ENCODE measurements around the gene PAPOLG. TPM values are rescaled to one million over a fixed set of nuclear protein-coding genes. Genes with fewer than 3 reads are reported as not detected.
A peak's percentile ranks its signal among the peaks of the same experiment; 100 is the strongest.

Gene PAPOLG
- total RNA-seq, 1 donor from 2014 or later, result 14.8 TPM

GRCh38 chr2:60738679-60739078 is 17.4 kb upstream of the PAPOLG start:
- Mint-ChIP-seq H3K27ac (ENCODE audit: unreplicated experiment) (peak overlapping the region; percentile 14), H3K4me3 (ENCODE audit: unreplicated experiment) (no peak overlapping the region), H3K36me3 (ENCODE audit: low read depth, unreplicated experiment) (no peaks in the 10 kb centered on the region), H3K27me3 (ENCODE audit: low read depth, unreplicated experiment) (peaks cover 35% of the 10 kb centered on the region), H3K9me3 (ENCODE audit: unreplicated experiment) (peaks cover 2% of the 10 kb centered on the region), H3K4me1 (ENCODE audit: low read depth, unreplicated experiment) (no peaks in the 10 kb centered on the region)
- Histone ChIP-seq H3K4me2 (ENCODE audit: low read length) (no peak overlapping the region), H3K9ac (ENCODE audit: low read length) (no peak overlapping the region), H3K4me1 (ENCODE audit: insufficient read depth, low read length) (peaks cover 3% of the 10 kb centered on the region), H3K27me3 (ENCODE audit: insufficient read depth, low read length) (peaks cover 11% of the 10 kb centered on the region), H3K27ac (ENCODE audit: low read depth, low read length) (no peak overlapping the region), H3K9me3 (ENCODE audit: insufficient read depth, low read depth, low read length) (no peaks in the 10 kb centered on the region), H4K20me1 (ENCODE audit: insufficient read depth, low read length) (no peaks in the 10 kb centered on the region), H2AFZ (ENCODE audit: low read depth, low read length) (no peak overlapping the region), H3K79me2 (ENCODE audit: insufficient read depth, low read length) (no peaks in the 10 kb centered on the region), H3K36me3 (ENCODE audit: insufficient read depth, low read length) (no peaks in the 10 kb centered on the region), H3K4me3 (ENCODE audit: insufficient read depth, low read depth, low read length) (no peak overlapping the region)
- DNase-seq (ENCODE audit: low read depth), result no peak
- no peak for TF ChIP-seq CTCF (IDR thresholded peaks at IDR 0.05; ENCODE audit: insufficient read depth, low read depth, low read length)
- no peak for TF ChIP-seq EZH2 (IDR thresholded peaks at IDR 0.05; ENCODE audit: insufficient read depth, low read length)
- no peak for FAIRE-seq

GRCh38 chr2:60739156-60739555 is 16.9 kb upstream of the PAPOLG start:
- no peak for FAIRE-seq
- Mint-ChIP-seq H3K27ac (ENCODE audit: unreplicated experiment) (no peak overlapping the region), H3K36me3 (ENCODE audit: low read depth, unreplicated experiment) (no peaks in the 10 kb centered on the region)

More at GRCh38 chr2:60739156-60739555, 16.9 kb upstream of the PAPOLG start:
- H3K9ac ChIP-seq (ENCODE audit: low read length), result no peak overlapping the region
- no peak overlapping the region for H3K27ac ChIP-seq (ENCODE audit: low read depth, low read length)
- H3K27me3 ChIP-seq (ENCODE audit: insufficient read depth, low read length), result peaks cover 11% of the 10 kb centered on the region
- Mint-ChIP-seq H3K4me1 (ENCODE audit: low read depth, unreplicated experiment) (no peaks in the 10 kb centered on the region), H3K9me3 (ENCODE audit: unreplicated experiment) (peaks cover 2% of the 10 kb centered on the region), H3K27me3 (ENCODE audit: low read depth, unreplicated experiment) (peaks cover 35% of the 10 kb centered on the region), H3K4me3 (ENCODE audit: unreplicated experiment) (no peak overlapping the region)
- no peak overlapping the region for H3K4me2 ChIP-seq (ENCODE audit: low read length)
- no peaks in the 10 kb centered on the region for H3K79me2 ChIP-seq (ENCODE audit: insufficient read depth, low read length)
- H3K9me3 ChIP-seq (ENCODE audit: insufficient read depth, low read depth, low read length), result no peaks in the 10 kb centered on the region
- no peak overlapping the region for H2AFZ ChIP-seq (ENCODE audit: low read depth, low read length)
- TF ChIP-seq EZH2 (IDR thresholded peaks at IDR 0.05; ENCODE audit: insufficient read depth, low read length) (no peak), CTCF (IDR thresholded peaks at IDR 0.05; ENCODE audit: insufficient read depth, low read depth, low read length) (no peak)
- H4K20me1 ChIP-seq (ENCODE audit: insufficient read depth, low read length), result no peaks in the 10 kb centered on the region
- H3K4me1 ChIP-seq (ENCODE audit: insufficient read depth, low read length), result peaks cover 3% of the 10 kb centered on the region
- H3K4me3 ChIP-seq (ENCODE audit: insufficient read depth, low read depth, low read length), result no peak overlapping the region
- H3K36me3 ChIP-seq (ENCODE audit: insufficient read depth, low read length), result no peaks in the 10 kb centered on the region
- no peak for DNase-seq (ENCODE audit: low read depth)

Data from astrocyte (in vitro differentiated cells and primary cell).